Islet precursor cell (in vitro differentiated cells): ENCODE results near the gene UBAC2.

Experiments used
- DNase-seq: peaks from one replicate; pipeline ENCODE4 v3.0.0-alpha.2; 2018

Gene UBAC2

GRCh38 chr13:99298056-99298455 is 97.4 kb downstream of the UBAC2 start:
- DNase-seq: no peak

GRCh38 chr13:99299256-99299919 is 98.7 kb downstream of the UBAC2 start:
- no peak for DNase-seq

- DNase-seq: peak; percentile 74
Observed at GRCh38 chr13:99299920-99300341, 99.3 kb downstream of the UBAC2 start.

GRCh38 chr13:99301056-99301838 is 100.6 kb downstream of the UBAC2 start:
- DNase-seq: no peak

GRCh38 chr13:99301913-99302636 is 101.4 kb downstream of the UBAC2 start:
- no peak for DNase-seq

GRCh38 chr13:99302637-99303505 is 102.2 kb downstream of the UBAC2 start:
- DNase-seq: no peak

GRCh38 chr13:99303863-99304521 is 103.3 kb downstream of the UBAC2 start:
- DNase-seq: peak; percentile 67

- no peak for DNase-seq
Observed at GRCh38 chr13:99304541-99304940, 103.9 kb downstream of the UBAC2 start.

GRCh38 chr13:99305158-99305557 is 104.5 kb downstream of the UBAC2 start:
- no peak for DNase-seq

- DNase-seq: no peak
Observed at GRCh38 chr13:99305566-99305965, 104.9 kb downstream of the UBAC2 start.

- no peak for DNase-seq
Observed at GRCh38 chr13:99307247-99307646, 106.6 kb downstream of the UBAC2 start, which contains the start of gene GPR183. Gene GPR183 (minus strand): TSS chr13:99307399. CDS start chr13:99296145, 11,254 bp downstream.

- DNase-seq: peak; percentile 91
Observed at GRCh38 chr13:99307648-99308339, 107.1 kb downstream of the UBAC2 start.

- no peak for DNase-seq
Observed at GRCh38 chr13:99308471-99309087, 107.9 kb downstream of the UBAC2 start.

GRCh38 chr13:99310382-99311031 is 109.9 kb downstream of the UBAC2 start:
- DNase-seq: no peak

- no peak for DNase-seq
Observed at GRCh38 chr13:99311137-99311536, 110.5 kb downstream of the UBAC2 start.

GRCh38 chr13:99311748-99312492 is 111.3 kb downstream of the UBAC2 start:
- no peak for DNase-seq

GRCh38 chr13:99312493-99312883 is 111.8 kb downstream of the UBAC2 start:
- DNase-seq: no peak

- DNase-seq: no peak
Observed at GRCh38 chr13:99313501-99313900, 112.8 kb downstream of the UBAC2 start.

- no peak for DNase-seq
Observed at GRCh38 chr13:99313941-99314340, 113.3 kb downstream of the UBAC2 start.
